Endometrium (tissue), 2 donors: Measurements from ENCODE around the gene KCNK1.
"Not testable (repeated sequence)": the region's sequence is repeated elsewhere in the genome, so short reads cannot be mapped to it uniquely, and the experiment has no call there.

Experiments used
- FAIRE-seq: peaks from 2 replicates; lab custom pipeline; 2012; peaks lifted over from hg19 to GRCh38; lab: Jason Lieb, UNC
- donor health status: control.
- donor health status: control.

KCNK1 gene

DNA sequence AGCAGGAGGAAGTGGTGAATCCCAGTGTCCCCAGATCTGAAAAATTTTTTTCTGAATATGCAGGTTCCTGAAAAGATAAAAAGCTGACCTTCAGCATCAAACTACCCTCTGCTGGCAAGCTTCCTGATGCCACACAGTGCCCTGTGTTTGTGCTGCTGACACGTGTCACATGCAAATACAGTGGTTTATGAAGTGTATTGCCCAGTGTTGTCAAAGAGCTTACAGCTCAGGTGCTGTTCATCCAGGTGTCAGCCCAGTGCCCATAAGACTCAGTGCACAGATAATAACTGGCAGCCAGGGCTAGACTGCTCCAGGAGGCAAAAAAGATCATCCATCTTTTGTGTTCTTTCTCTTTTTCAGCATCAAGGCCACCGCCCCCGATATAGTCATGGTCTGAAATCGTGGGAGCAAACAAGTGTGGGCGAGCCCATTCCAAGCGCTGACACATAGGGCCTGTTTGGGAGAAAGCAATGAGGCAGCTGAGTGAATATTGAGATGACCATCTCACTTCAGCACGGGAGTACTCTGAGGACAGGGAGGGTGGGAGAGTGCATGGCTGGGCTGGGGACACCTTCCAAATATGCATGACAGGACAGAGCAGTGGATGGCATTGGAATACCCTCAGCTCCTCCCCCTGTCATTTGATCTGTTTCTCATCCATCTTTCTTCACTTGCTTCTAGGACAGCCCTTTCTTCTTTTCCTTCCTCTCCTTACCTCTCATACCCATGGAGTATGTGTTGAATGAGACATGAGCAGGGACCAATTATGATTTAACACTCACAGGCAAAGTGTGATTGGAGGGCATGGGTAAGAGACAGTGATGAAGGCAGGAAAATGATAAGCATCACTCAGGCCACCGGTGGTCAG, 6.4 kb upstream of the KCNK1 start:
- FAIRE-seq: no peak

- no peak for FAIRE-seq
These were observed 4.9 kb upstream of the KCNK1 start for GRCh38 chr1:233608988-233609387.

- FAIRE-seq: no peak
These were observed 4.0 kb upstream of the KCNK1 start for GRCh38 chr1:233609926-233610325.

DNA sequence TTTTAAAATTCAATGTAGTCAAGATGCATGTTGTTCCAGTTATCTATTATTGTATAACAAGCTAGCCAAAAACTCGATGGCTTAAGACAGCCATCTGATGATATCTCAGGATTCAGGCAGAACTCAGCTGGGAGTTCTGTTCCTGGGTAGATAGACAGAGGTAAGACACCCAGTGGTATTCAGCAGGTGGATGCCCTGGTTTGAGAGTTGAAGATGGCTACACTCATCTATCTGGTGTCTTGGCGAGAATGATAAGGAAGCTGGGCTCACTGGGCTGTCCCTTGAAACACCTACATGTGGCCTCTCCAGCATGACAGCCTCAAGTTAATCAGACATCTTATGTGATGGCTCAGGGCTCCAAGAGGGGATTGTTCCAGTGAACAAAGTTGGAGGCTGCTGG, 3.3 kb upstream of the KCNK1 start:
- no peak for FAIRE-seq

GRCh38 chr1:233611363-233611762, 2.5 kb upstream of the KCNK1 start:
- FAIRE-seq: not testable (repeated sequence)

DNA sequence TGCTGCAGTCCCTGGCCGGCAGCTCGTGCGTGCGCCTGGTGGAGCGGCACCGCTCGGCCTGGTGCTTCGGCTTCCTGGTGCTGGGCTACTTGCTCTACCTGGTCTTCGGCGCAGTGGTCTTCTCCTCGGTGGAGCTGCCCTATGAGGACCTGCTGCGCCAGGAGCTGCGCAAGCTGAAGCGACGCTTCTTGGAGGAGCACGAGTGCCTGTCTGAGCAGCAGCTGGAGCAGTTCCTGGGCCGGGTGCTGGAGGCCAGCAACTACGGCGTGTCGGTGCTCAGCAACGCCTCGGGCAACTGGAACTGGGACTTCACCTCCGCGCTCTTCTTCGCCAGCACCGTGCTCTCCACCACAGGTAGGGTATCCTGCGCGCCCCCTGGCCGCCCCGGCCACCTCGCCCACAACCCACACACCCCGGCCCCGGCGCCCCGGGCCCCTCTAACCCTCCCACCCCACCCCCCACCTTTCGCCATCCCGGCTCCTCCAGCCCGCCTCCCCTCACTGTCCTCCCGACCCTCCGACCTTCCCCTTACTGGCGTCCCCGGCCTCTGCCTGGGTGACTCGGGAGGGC, 352 bp downstream of the KCNK1 start:
- no peak for FAIRE-seq

DNA sequence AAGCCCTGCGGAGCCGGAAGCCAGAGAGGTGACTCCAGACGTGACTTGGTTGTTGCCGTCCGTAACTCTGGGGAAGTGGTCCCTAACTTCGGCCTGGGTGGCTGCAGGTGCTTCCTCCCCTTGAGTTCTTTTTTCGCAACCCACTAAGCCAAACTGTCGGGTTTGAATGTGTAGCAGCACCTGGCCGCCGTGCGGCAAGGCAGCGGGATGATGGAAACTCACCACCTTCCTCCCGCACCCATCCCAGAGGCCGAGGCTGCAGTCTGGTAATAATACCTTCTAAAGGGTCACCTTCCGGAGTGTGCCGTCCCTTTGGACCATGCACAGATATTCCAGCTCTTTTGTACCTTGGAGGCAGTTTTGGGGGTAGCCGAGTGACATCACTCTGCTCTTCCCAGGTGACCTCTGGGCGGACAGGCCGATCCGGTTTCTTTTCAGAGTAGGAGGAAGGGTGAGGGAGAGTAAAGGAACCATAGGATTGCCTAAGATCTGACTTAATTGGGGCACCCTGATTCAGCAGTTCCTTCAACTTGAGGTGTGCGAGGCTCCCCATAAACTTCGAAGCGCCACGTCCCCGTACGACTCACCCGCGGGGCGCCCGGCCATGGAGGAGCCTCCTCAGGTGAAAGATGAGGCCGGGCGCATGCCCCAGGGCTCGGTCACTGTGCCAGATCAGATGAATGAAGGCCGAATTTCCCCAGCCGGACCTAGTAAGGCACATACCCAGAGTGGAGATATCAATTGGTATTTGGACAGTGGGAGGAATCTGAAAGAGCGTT, 1.0 kb downstream of the KCNK1 start:
- no peak for FAIRE-seq

- peak; percentile 26 for FAIRE-seq
These were observed 1.7 kb downstream of the KCNK1 start for GRCh38 chr1:233615571-233615970.

DNA sequence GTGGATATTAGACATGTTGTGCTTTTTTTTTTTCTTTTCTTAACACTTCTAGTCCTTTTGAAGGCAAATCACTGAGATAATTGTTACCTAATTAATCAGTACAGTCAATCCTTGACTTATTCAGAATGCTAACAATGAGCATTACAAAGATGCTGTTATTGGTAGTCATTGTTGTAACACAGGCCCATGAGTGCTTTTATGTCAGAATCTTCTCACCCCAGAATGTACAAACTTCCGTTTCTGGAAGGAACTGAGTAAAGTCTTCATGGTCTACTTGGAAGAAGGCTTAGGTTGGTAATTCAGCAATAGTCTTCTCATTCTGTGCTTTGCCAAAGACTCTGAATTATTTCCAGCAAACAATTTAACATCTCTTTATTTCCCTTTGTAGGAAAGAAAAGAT, 3.1 kb downstream of the KCNK1 start:
- FAIRE-seq: no peak

GRCh38 chr1:233619414-233619813, 5.5 kb downstream of the KCNK1 start:
- not testable (repeated sequence) for FAIRE-seq

DNA sequence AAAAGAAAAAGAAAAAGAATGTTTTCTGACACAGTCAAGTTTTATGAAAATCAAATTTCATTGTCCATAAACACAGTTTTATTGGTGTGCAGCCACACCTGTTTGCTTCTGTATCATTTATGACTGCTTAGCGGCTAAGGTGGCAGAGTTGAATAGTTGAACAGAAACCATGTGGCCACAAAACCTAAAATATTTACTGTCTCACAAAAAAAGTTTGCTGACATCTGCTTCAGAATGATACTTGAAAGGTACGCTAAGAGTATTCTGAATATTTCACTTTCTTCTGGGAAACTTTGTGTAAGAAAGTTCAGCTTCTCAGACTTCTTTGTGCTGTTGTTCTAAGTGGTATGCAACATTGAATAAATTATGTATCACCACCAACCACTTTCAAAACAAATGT, 6.2 kb downstream of the KCNK1 start:
- FAIRE-seq: no peak

DNA sequence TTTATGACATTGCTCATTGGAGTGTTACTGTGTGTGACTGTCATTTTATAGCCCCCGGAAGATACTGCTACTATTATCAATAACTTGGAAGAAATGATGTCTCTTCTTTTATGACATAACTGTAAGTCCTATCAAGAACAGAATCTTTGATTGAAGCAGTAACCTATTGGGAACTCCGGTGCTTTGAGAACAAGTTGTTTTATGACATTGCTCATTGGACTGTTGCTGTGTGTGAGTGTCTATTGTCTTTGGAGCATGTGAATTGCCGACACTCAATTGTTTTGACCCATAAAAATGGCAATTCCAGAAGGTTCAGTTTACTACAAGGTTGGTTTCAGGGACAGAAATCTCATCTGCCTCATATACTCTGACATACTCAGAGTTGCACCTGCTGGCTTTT, 8.0 kb downstream of the KCNK1 start:
- no peak for FAIRE-seq

DNA sequence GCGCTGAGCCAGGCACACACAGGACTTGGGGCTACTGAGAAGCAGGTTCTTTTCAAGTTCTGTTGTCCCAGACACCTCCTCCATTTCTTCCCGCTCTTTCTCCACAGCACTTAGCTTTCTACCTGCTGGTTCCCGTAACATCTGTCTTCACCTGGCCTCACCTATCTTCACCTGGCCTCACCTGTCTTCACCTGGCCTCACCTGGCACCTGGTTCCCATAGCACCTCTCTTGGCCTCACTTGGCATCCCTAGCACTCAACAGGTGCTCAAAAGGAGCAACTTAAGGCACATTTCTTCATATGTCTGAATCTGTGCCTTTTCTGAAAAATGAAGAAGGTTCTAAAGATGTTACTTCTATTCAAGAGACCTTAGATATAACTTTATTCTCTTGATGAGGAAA, 10.4 kb downstream of the KCNK1 start:
- no peak for FAIRE-seq

DNA sequence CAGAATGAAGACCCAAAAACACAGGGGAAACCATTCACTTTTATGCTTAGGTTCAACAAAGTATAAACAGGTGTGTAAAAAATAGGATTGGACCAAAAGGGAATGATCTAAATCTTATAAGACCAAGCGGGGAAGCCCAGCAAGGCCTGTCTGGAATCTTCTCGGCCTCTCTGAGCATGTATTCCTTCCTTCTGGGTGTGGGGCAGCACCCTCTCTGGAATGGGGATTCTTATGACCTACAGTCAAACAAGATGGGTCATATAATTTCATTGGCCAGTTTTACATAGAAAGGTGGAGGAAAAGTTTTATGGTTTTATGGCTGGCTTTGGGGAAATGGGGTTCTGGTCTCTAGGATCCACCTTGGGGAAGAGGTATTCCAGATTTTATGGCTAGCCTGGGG, 11.2 kb downstream of the KCNK1 start:
- FAIRE-seq: no peak

- no peak for FAIRE-seq
These were observed 11.6 kb downstream of the KCNK1 start for GRCh38 chr1:233625510-233625981.

- no peak for FAIRE-seq
These were observed 13.5 kb downstream of the KCNK1 start for GRCh38 chr1:233627376-233627775.

DNA sequence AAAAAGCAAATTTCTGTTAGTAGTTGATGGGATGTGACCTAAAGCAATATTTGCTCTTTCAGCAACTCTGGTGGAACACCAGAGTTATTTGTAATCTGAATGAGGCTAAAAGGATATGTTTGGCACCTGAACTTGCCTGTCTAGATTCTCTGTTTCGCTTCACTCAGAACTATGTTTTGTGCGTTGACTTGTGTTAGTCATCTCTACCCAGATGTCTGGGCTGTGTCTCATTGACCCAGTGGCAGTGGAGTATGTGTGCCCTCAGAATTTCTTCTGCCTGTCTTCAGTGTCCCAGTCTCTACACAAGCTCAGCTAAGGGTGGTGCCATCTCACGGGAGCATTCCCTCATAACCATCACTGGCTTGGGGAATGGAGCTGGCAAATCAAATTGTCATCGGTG, 13.9 kb downstream of the KCNK1 start:
- no peak for FAIRE-seq

DNA sequence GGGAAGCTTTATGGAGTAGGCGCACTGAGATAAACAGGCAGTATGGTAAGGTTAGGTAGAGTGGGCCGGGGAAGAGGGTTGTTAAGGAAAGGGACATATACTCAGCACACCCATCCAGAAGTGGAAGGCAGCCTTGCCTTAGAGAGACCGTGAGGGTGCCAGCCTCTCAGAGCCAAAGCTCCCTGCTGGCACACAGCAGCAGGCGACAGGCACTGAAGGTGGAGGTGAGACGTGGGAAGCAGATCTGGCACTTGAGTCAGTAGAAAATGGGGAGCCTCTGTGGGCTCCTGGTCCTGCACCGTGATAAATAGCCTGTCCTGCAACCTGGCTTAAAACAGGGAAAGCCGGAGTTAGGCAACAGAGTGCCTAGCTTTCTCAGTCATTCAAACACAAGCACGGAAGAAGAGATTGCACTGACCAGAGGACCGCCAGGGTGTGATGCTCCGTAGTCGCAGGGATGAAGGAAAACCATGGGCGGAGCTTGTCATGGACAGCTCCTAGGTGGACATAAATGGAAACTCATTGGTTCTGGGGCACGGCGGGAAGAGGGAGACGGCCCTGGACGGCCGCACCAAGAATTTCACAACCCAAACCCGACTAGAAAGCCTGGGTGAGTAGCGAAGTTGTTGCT, 15.5 kb downstream of the KCNK1 start:
- no peak for FAIRE-seq

GRCh38 chr1:233631810-233632405, 18.0 kb downstream of the KCNK1 start:
- no peak for FAIRE-seq

DNA sequence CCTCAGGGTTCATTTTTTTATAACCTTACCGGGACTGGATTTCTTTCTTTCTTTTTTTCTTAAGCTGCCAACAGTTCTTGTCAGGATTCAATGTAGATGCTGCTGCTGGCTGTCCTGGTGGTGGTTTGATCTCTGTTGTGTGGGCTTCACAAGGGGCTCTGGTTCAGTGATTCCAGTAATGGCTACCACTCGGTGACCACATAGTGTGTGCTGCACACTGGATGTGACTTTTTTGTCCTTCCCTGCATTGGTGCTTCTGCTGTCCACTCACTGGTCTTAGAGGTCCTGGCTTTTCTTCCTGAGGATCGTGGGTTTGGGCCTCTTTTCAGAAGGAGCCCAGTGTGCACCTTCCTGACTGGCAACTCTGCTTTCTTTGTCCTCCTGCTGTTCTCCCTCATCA, 18.5 kb downstream of the KCNK1 start:
- no peak for FAIRE-seq

GRCh38 chr1:233635765-233636502, 22.0 kb downstream of the KCNK1 start:
- no peak for FAIRE-seq
